CD4-positive, alpha-beta memory T cell (primary cell): ENCODE results near the gene S100P. TPM values are rescaled to one million over a fixed set of nuclear protein-coding genes. Genes with fewer than 3 reads are reported as not detected.

Experiments
- CTCF ChIA-PET: fragments of 350-600 bp; sonication (Branson Sonifier 250); formaldehyde crosslinking; loops from one replicate; lab custom pipeline; 2021; ENCODE audit warnings: inconsistent platforms; ENCODE audit not compliant: partially characterized antibody; lab: Charles Lee
- POLR2A ChIA-PET: fragments of 350-600 bp; sonication (Branson Sonifier 250); formaldehyde crosslinking; loops from one replicate; lab custom pipeline; 2021; ENCODE audit not compliant: partially characterized antibody; lab: Charles Lee
- DNase-seq, 5 donors: peaks; one replicate each; pipeline versions ENCODE4 v3.0.0 to v3.0.0-alpha.2; 2020 to 2022; ENCODE audit warnings: mixed read lengths in 1 of 5
- H3K27ac ChIP-seq: one replicate; pipeline ENCODE4 v1.7.0; 2013; ENCODE audit warnings: low read depth, low read length
- H3K27me3 ChIP-seq: 2 replicates; pipeline ENCODE4 v1.7.0; 2013; ENCODE audit warnings: mild to moderate bottlenecking, low read length, moderate library complexity; ENCODE audit not compliant: insufficient read depth
- H3K36me3 ChIP-seq: 2 replicates; pipeline ENCODE4 v1.7.0; 2013; ENCODE audit warnings: mild to moderate bottlenecking, low read length, moderate library complexity; ENCODE audit not compliant: insufficient read depth
- H3K4me1 ChIP-seq: 2 replicates; pipeline ENCODE4 v1.7.0; 2013; ENCODE audit warnings: mild to moderate bottlenecking, low read length, moderate library complexity; ENCODE audit not compliant: insufficient read depth
- H3K4me3 ChIP-seq, 2 donors: one replicate each; pipeline ENCODE4 v1.7.0; 2013; ENCODE audit warnings: low read length in 2 of 2, mild to moderate bottlenecking in 1 of 2
- H3K9me3 ChIP-seq, 2 donors: one replicate each; pipeline ENCODE4 v1.7.0; 2013; ENCODE audit warnings: low read length in 2 of 2, control low read depth in 1 of 2; ENCODE audit not compliant: control insufficient read depth in 1 of 2
- H3K27ac Mint-ChIP-seq, 7 donors: one replicate each; pipeline ENCODE4 v1.8.0; 2020 to 2021; ENCODE audit warnings: mixed read lengths in 7 of 7, mild to moderate bottlenecking in 6 of 7, inconsistent platforms in 3 of 7, moderate library complexity in 3 of 7
- H3K27me3 Mint-ChIP-seq, 2 donors: one replicate each; pipeline ENCODE4 v1.8.0; 2020 to 2021; ENCODE audit warnings: mixed read lengths in 2 of 2
- H3K36me3 Mint-ChIP-seq, 2 donors: one replicate each; pipeline ENCODE4 v1.8.0; 2020 to 2021; ENCODE audit warnings: mixed read lengths in 2 of 2, inconsistent platforms in 1 of 2, mild to moderate bottlenecking in 1 of 2
- H3K4me1 Mint-ChIP-seq, 4 donors: one replicate each; pipeline ENCODE4 v1.8.0; 2020 to 2021; ENCODE audit warnings: mixed read lengths in 4 of 4, mild to moderate bottlenecking in 1 of 4
- H3K4me3 Mint-ChIP-seq, 8 donors: one replicate each; pipeline ENCODE4 v1.8.0; 2020 to 2021; ENCODE audit warnings: mixed read lengths in 8 of 8, mild to moderate bottlenecking in 7 of 8, moderate library complexity in 6 of 8, inconsistent platforms in 3 of 8
- H3K9me3 Mint-ChIP-seq, 8 donors: one replicate each; pipeline ENCODE4 v1.8.0; 2020 to 2021; ENCODE audit warnings: mixed read lengths in 8 of 8, mild to moderate bottlenecking in 5 of 8, inconsistent platforms in 3 of 8, moderate library complexity in 1 of 8
- intact Hi-C: fragments of 100-400 bp; cut with micrococcal nuclease; formaldehyde crosslinking; loops from one replicate; pipeline ENCODE4 v1.15.1; 2023
- polyA plus RNA-seq, 2 donors: library from polyadenylated mRNA; unstranded; fragments of 300-500 nt; fragmentation: Illumina TruSeq; gene quantifications; one replicate each; pipeline ENCODE4 v1.2.3, GENCODE V29; 2021
- total RNA-seq, 2 experiments: library from RNA; stranded (reverse); gene quantifications; one replicate each; pipeline ENCODE4 v1.2.3, GENCODE V29; 2021

S100P gene
- total and polyA plus RNA-seq, 4 experiments from 2014 or later: 1.3 to 3.9 (median 2.0) TPM

GRCh38 chr4:6710282-6710681, 16.6 kb downstream of the S100P start:
- Histone ChIP-seq H3K27ac (peak overlapping the region; percentile 95), H3K36me3 (peaks cover 10% of the 10 kb centered on the region), H3K4me1 (peaks cover 46% of the 10 kb centered on the region), H3K4me3 (peak overlapping the region; percentile 49 to 74), H3K9me3 (no peaks in the 10 kb centered on the region), H3K27me3 (no peaks in the 10 kb centered on the region)
- Mint-ChIP-seq H3K27ac (peak overlapping the region; percentile 99 to 100 (median 99)), H3K36me3 (peaks cover 25 to 42% of the 10 kb centered on the region in 2 donors), H3K27me3 (no peaks in the 10 kb centered on the region), H3K9me3 (no peaks in the 10 kb centered on the region), H3K4me1 (peaks cover 37 to 63% (median 51%) of the 10 kb centered on the region in 4 donors), H3K4me3 (peak overlapping the region; percentile 97 to 100 (median 99))
- no peak for DNase-seq
- intact Hi-C loops: no loop called here
- ChIA-PET POLR2A (interaction anchor here (0.7 to 34.5 kb wide), 14 partner anchors 8 to 359 kb away, joined by 3 to 1401 read pairs (median 4); partner anchors contain the start of genes KIAA0232, MRFAP1, S100P and TBC1D14), CTCF (interaction anchor here (0.8 to 12.1 kb wide), 10 partner anchors 8 to 163 kb away, joined by 3 to 189 read pairs (median 6); a partner anchor contains a TSS)

GRCh38 chr4:6710996-6711395, 17.3 kb downstream of the S100P start:
- ChIA-PET POLR2A (interaction anchor here (1.3 to 34.5 kb wide), 3 partner anchors 17 to 162 kb away, joined by 5 to 1401 read pairs (median 663); partner anchors contain the start of gene S100P), CTCF (no interaction called here)
- no peaks in the 10 kb centered on the region for H3K9me3 ChIP-seq
- no peak for DNase-seq
- H3K36me3 ChIP-seq: peaks cover 10% of the 10 kb centered on the region
- Mint-ChIP-seq H3K27me3 (no peaks in the 10 kb centered on the region), H3K9me3 (no peaks in the 10 kb centered on the region), H3K27ac (peak overlapping the region in 4 of 7 donors; percentile 1 to 99 (median 32)), H3K4me3 (peak overlapping the region in 2 of 8 donors; percentile 17 to 41), H3K36me3 (peaks cover 19 to 38% of the 10 kb centered on the region in 2 donors), H3K4me1 (peaks cover 36 to 63% (median 51%) of the 10 kb centered on the region in 4 donors)
- no peaks in the 10 kb centered on the region for H3K27me3 ChIP-seq
- H3K4me1 ChIP-seq: peaks cover 44% of the 10 kb centered on the region
- H3K27ac ChIP-seq: no peak overlapping the region
- H3K4me3 ChIP-seq: no peak overlapping the region
- intact Hi-C loops: no loop called here

- peaks cover 25 to 50% (median 37%) of the 10 kb centered on the region in 4 donors for H3K4me1 Mint-ChIP-seq
- H3K27me3 Mint-ChIP-seq: no peaks in the 10 kb centered on the region
- H3K4me1 ChIP-seq: peaks cover 37% of the 10 kb centered on the region
- no peak overlapping the region for H3K4me3 ChIP-seq
- CTCF ChIA-PET: interaction anchor here (0.6 to 7.1 kb wide), 6 partner anchors 14 to 355 kb away, joined by 4 to 115 read pairs (median 17); partner anchors contain the start of gene GRPEL1
- H3K36me3 ChIP-seq: no peaks in the 10 kb centered on the region
- H3K36me3 Mint-ChIP-seq: peaks cover 5 to 13% of the 10 kb centered on the region in 2 donors
- intact Hi-C loops: loop anchor here (5.0 kb wide), 1 partner anchor 448 kb away; the partner anchor contains the start of gene WFS1
- peak overlapping the region in 6 of 8 donors; percentile 26 to 64 (median 43) for H3K4me3 Mint-ChIP-seq
- POLR2A ChIA-PET: interaction anchor here (2.0 to 34.5 kb wide), 7 partner anchors 10 to 353 kb away, joined by 11 to 1401 read pairs (median 43); partner anchors contain the start of genes GRPEL1, MRFAP1 and S100P
- H3K9me3 Mint-ChIP-seq: no peaks in the 10 kb centered on the region
- H3K27ac ChIP-seq: peak overlapping the region; percentile 92
- peak overlapping the region in 6 of 7 donors; percentile 48 to 92 (median 70) for H3K27ac Mint-ChIP-seq
- DNase-seq: no peak
- no peaks in the 10 kb centered on the region for H3K27me3 ChIP-seq
- no peaks in the 10 kb centered on the region for H3K9me3 ChIP-seq
These were observed 21.3 kb downstream of the S100P start for GRCh38 chr4:6714954-6715353.

GRCh38 chr4:6715704-6716017, 22.0 kb downstream of the S100P start:
- no peak for DNase-seq
- peak overlapping the region in 1 of 2 donors; percentile 84 for H3K4me3 ChIP-seq
- H3K27ac Mint-ChIP-seq: peak overlapping the region; percentile 92 to 99 (median 98)
- H3K4me1 Mint-ChIP-seq: peaks cover 26 to 48% (median 35%) of the 10 kb centered on the region in 4 donors
- no peaks in the 10 kb centered on the region for H3K9me3 Mint-ChIP-seq
- ChIA-PET POLR2A (interaction anchor here (1.3 to 34.5 kb wide), 13 partner anchors 11 to 352 kb away, joined by 3 to 1401 read pairs (median 14); partner anchors contain the start of genes GRPEL1, MRFAP1, S100P and TBC1D14), CTCF (interaction anchor here (0.8 to 7.8 kb wide), 8 partner anchors 11 to 354 kb away, joined by 3 to 293 read pairs (median 18); partner anchors contain the start of gene GRPEL1)
- H3K27me3 Mint-ChIP-seq: no peaks in the 10 kb centered on the region
- intact Hi-C loops: loop anchor here (1.0 to 5.0 kb wide), 8 partner anchors 26 to 448 kb away; partner anchors contain the start of genes GRPEL1, KIAA0232, MRFAP1 and TADA2B
- H3K27me3 ChIP-seq: no peaks in the 10 kb centered on the region
- H3K36me3 ChIP-seq: no peaks in the 10 kb centered on the region
- peaks cover 38% of the 10 kb centered on the region for H3K4me1 ChIP-seq
- H3K9me3 ChIP-seq: no peaks in the 10 kb centered on the region
- H3K4me3 Mint-ChIP-seq: peak overlapping the region; percentile 87 to 99 (median 93)
- H3K36me3 Mint-ChIP-seq: peaks cover 5 to 13% of the 10 kb centered on the region in 2 donors
- peak overlapping the region; percentile 92 for H3K27ac ChIP-seq

- peak; percentile 86 to 94 (median 93) for DNase-seq
- no peaks in the 10 kb centered on the region for H3K36me3 ChIP-seq
- peaks cover 25 to 48% (median 35%) of the 10 kb centered on the region in 4 donors for H3K4me1 Mint-ChIP-seq
- peak within 1 kb of the TSS; percentile 92 for H3K27ac ChIP-seq
- no peaks in the 10 kb centered on the region for H3K9me3 Mint-ChIP-seq
- peak within 1 kb of the TSS; percentile 38 to 84 for H3K4me3 ChIP-seq
- peak within 1 kb of the TSS; percentile 87 to 99 (median 93) for H3K4me3 Mint-ChIP-seq
- no peaks in the 10 kb centered on the region for H3K27me3 Mint-ChIP-seq
- H3K27me3 ChIP-seq: no peaks in the 10 kb centered on the region
- POLR2A ChIA-PET: interaction anchor here (0.6 to 34.5 kb wide), 18 partner anchors 12 to 351 kb away, joined by 3 to 1401 read pairs (median 7); partner anchors contain the start of genes GRPEL1, MAN2B2, MRFAP1 and S100P
- no peaks in the 10 kb centered on the region for H3K9me3 ChIP-seq
- H3K4me1 ChIP-seq: peaks cover 38% of the 10 kb centered on the region
- H3K27ac Mint-ChIP-seq: peak within 1 kb of the TSS; percentile 92 to 99 (median 98)
- intact Hi-C loops: loop anchor here (1.0 to 5.0 kb wide), 8 partner anchors 27 to 449 kb away; partner anchors contain the start of genes GRPEL1, KIAA0232, MRFAP1 and TADA2B
- CTCF ChIA-PET: interaction anchor here (0.8 to 7.8 kb wide), 18 partner anchors 9 to 354 kb away, joined by 3 to 293 read pairs (median 10); partner anchors contain the start of genes GRPEL1 and MRFAP1
- H3K36me3 Mint-ChIP-seq: peaks cover 5 to 13% of the 10 kb centered on the region in 2 donors
These were observed 22.6 kb downstream of the S100P start, which contains the start of gene BLOC1S4 for GRCh38 chr4:6716018-6716911. TSS of gene BLOC1S4 (plus strand) at chr4:6716174. CDS start at chr4:6716210, 36 bp downstream.

GRCh38 chr4:6716958-6717655, 23.4 kb downstream of the S100P start:
- Histone ChIP-seq H3K36me3 (no peaks in the 10 kb centered on the region), H3K27me3 (no peaks in the 10 kb centered on the region), H3K27ac (peak overlapping the region; percentile 92), H3K4me3 (peak overlapping the region; percentile 38 to 84), H3K9me3 (no peaks in the 10 kb centered on the region), H3K4me1 (peaks cover 38% of the 10 kb centered on the region)
- ChIA-PET POLR2A (interaction anchor here (0.8 to 34.5 kb wide), 19 partner anchors 8 to 354 kb away, joined by 3 to 1401 read pairs (median 7); partner anchors contain the start of genes GRPEL1, MAN2B2, MRFAP1 and MRFAP1L1), CTCF (interaction anchor here (1.1 to 7.8 kb wide), 22 partner anchors 10 to 353 kb away, joined by 3 to 293 read pairs (median 6); partner anchors contain the start of genes GRPEL1, MRFAP1 and TBC1D14)
- Mint-ChIP-seq H3K4me1 (peaks cover 24 to 49% (median 34%) of the 10 kb centered on the region in 4 donors), H3K27me3 (no peaks in the 10 kb centered on the region), H3K4me3 (peak overlapping the region; percentile 83 to 99 (median 90)), H3K27ac (peak overlapping the region; percentile 87 to 95 (median 93)), H3K9me3 (no peaks in the 10 kb centered on the region), H3K36me3 (peaks cover 5 to 13% of the 10 kb centered on the region in 2 donors)
- DNase-seq: no peak
- intact Hi-C loops: loop anchor here (1.0 to 5.0 kb wide), 9 partner anchors 8 to 450 kb away; partner anchors contain the start of genes GRPEL1, KIAA0232, MRFAP1 and MRFAP1L1
